Osteocyte (in vitro differentiated cells): ENCODE data around the gene SELENOV. TPM values are rescaled to one million over a fixed set of nuclear protein-coding genes. Genes with fewer than 3 reads are reported as not detected.
A peak's percentile ranks its signal among the peaks of the same experiment; 100 is the strongest.

Experiments used
- DNase-seq: peaks from one replicate; pipeline ENCODE4 v3.0.0; 2021; ENCODE audit warnings: mixed read lengths; ENCODE audit not compliant: unreplicated experiment; ENCODE audit errors: extremely low spot score
- H3K27ac Mint-ChIP-seq: one replicate; pipeline ENCODE4 v1.8.0; 2021; ENCODE audit warnings: mild to moderate bottlenecking, mixed read lengths; ENCODE audit not compliant: unreplicated experiment
- H3K27me3 Mint-ChIP-seq: one replicate; pipeline ENCODE4 v1.8.0; 2021; ENCODE audit warnings: mixed read lengths; ENCODE audit not compliant: unreplicated experiment
- H3K36me3 Mint-ChIP-seq: one replicate; pipeline ENCODE4 v1.8.0; 2021; ENCODE audit warnings: mixed read lengths; ENCODE audit not compliant: unreplicated experiment
- H3K4me1 Mint-ChIP-seq: one replicate; pipeline ENCODE4 v1.8.0; 2021; ENCODE audit warnings: mixed read lengths; ENCODE audit not compliant: unreplicated experiment
- H3K4me3 Mint-ChIP-seq: one replicate; pipeline ENCODE4 v1.8.0; 2021; ENCODE audit warnings: mild to moderate bottlenecking, moderate library complexity, mixed read lengths; ENCODE audit not compliant: unreplicated experiment
- H3K9me3 Mint-ChIP-seq: one replicate; pipeline ENCODE4 v1.8.0; 2021; ENCODE audit warnings: mixed read lengths; ENCODE audit not compliant: unreplicated experiment
- total RNA-seq: library from RNA; stranded (reverse); gene quantifications from 2 replicates; pipeline ENCODE4 v1.2.1, GENCODE V29; 2021
- TF ChIP-seq, protein P1 (sequence below): fragments of 200-600 bp; sonication (generic); IDR thresholded peaks from 2 replicates; pipeline ENCODE4 v1.5.0; 2021; ENCODE audit warnings: antibody characterized with exemption, mild to moderate bottlenecking, moderate library complexity

Gene SELENOV
- total RNA-seq, 1 donor from 2014 or later = not detected

DNA sequence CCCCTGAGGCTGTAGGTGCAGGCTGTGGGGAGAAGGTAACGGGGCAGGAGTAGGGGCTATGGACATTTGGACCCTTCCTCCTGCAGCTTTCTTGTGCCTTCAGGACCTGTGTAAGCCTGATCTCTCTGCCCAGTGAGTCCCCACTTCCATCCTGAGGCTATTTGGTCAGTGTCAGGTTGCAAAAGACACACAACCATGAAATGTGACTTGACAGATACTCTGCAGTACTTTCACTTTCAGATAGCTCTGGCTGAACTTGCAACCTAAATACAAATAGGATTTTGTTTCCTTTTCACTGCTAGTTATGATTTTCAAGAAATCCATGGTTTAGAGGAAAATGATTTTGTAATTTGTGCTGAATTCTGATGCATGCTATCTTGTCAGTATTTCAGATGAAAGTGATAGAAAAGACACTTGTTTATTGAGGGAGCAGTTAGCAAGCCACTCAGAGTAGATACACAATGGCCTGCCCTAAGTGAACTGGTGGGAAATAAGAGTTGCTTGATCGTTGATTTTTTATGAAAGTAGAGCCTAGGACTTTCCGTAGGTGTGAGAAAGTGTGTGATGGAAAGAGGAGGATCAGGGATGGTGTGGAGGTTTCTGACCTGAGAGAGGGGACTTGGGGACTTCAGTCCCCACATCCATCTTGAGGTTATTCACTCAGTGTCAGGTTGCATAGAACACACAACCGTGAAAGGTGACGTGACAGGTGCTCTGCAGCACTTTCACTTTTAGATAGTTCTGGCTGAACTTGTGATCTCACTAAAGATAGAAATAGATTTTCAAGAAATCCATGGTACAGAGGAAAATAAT lies 43.1 kb downstream of the SELENOV start:
- Mint-ChIP-seq H3K4me1 (peaks cover 16% of the 10 kb centered on the region), H3K27me3 (peaks cover 29% of the 10 kb centered on the region)

DNA sequence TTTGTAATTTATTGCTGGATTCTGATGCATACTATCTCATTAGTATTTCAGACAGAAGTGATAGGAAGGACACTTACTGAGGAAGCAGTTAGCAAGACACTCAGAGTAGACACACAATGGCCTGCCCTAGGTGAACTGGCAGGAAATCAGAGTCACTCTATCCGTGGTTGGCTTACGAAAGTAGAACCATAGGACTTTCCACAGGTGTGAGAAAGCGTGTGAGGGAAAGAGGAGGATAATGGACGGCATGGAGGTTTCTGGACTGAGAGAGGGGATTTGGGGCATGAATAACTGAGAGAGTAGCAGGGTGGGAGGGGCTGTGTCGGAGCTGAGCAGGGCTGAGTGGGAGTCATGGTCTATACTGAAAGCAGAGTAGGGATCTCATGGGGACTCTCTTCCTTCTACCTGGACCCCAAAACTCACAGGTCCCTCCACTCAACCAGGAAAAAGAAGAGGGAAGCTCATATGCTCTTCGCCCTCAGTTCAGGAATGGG lies 43.7 kb downstream of the SELENOV start:
- Mint-ChIP-seq H3K9me3 (no peaks in the 10 kb centered on the region), H3K36me3 (no peaks in the 10 kb centered on the region), H3K4me3 (no peak overlapping the region), H3K27ac (no peak overlapping the region), H3K27me3 (peaks cover 23% of the 10 kb centered on the region), H3K4me1 (peaks cover 16% of the 10 kb centered on the region)
- TF ChIP-seq, protein P1, sequence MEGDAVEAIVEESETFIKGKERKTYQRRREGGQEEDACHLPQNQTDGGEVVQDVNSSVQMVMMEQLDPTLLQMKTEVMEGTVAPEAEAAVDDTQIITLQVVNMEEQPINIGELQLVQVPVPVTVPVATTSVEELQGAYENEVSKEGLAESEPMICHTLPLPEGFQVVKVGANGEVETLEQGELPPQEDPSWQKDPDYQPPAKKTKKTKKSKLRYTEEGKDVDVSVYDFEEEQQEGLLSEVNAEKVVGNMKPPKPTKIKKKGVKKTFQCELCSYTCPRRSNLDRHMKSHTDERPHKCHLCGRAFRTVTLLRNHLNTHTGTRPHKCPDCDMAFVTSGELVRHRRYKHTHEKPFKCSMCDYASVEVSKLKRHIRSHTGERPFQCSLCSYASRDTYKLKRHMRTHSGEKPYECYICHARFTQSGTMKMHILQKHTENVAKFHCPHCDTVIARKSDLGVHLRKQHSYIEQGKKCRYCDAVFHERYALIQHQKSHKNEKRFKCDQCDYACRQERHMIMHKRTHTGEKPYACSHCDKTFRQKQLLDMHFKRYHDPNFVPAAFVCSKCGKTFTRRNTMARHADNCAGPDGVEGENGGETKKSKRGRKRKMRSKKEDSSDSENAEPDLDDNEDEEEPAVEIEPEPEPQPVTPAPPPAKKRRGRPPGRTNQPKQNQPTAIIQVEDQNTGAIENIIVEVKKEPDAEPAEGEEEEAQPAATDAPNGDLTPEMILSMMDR = no peak
- DNase-seq = no peak

More for the DNA sequence above, 43.1 kb downstream of the SELENOV start:
- H3K4me3 Mint-ChIP-seq = peak overlapping the region; percentile 11
- H3K27ac Mint-ChIP-seq = peak overlapping the region; percentile 19
- H3K9me3 Mint-ChIP-seq = no peaks in the 10 kb centered on the region
- no peak for DNase-seq
- TF ChIP-seq, protein P1 = no peak
- no peaks in the 10 kb centered on the region for H3K36me3 Mint-ChIP-seq

DNA sequence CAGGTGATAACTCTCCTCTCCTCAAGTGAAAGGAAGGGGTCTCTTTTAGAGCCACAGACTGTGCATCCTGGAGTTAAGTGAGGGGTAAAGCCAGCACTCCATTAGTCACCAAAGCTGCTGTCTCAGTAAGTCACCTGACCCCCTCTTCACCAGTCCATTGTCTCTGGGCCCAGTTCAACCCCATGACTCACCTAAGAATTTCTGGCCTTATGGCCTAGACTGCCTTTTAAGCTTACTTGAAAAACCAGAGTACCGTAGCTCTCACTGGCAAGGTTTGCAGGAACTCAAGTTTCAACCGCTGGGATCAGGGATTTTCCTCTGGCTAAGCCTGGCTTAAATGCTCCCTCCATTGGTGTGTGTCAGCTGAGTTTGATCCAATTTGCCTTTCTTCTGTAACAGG lies 48.5 kb downstream of the SELENOV start:
- DNase-seq = no peak
- Mint-ChIP-seq H3K27ac (no peak overlapping the region), H3K27me3 (peaks cover 26% of the 10 kb centered on the region), H3K4me1 (peaks cover 2% of the 10 kb centered on the region), H3K4me3 (no peak overlapping the region), H3K36me3 (no peaks in the 10 kb centered on the region), H3K9me3 (no peaks in the 10 kb centered on the region)
- TF ChIP-seq, protein P1 = no peak

DNA sequence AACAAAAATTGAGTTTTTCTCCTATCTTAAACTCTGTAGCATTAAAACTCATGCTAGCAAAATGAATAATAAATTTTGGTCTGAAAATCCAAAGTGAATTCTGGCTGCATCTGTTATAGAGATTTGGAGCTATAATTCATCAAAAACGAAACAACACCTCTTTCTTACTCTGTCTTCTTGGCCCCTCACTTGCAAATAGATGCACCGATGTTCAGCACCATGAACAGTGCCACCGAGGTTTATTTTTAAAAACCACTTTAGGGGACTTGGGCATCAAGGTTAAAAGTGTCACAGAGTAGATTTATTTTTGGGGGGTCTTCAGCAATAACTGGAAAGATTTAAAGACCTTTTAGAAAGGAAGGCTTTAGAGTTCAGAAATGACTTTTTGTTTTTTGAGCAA lies 51.1 kb downstream of the SELENOV start:
- TF ChIP-seq, protein P1 = no peak
- Mint-ChIP-seq H3K27ac (no peak overlapping the region), H3K4me1 (no peaks in the 10 kb centered on the region), H3K36me3 (no peaks in the 10 kb centered on the region), H3K27me3 (peaks cover 27% of the 10 kb centered on the region), H3K9me3 (no peaks in the 10 kb centered on the region), H3K4me3 (no peak overlapping the region)
- no peak for DNase-seq

DNA sequence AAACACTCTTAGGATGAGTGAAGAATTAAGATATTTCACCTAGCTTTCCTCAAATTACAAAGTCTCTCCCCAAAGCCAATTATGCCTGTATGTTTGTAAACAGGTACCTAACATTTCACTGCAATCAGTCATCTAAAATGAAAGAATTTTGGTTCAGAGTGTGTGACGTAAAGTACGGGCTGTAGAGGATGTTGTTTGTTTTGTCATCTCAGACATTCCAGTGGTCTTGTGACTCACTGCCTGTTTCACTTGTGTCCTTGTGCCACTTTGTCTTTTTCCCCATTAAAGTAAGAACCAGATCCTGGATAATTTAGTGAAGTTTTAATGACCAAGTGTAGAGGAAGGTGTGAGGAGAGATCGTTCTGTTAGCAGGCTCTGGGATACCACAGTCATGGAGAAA lies 53.7 kb downstream of the SELENOV start:
- H3K27ac Mint-ChIP-seq = no peak overlapping the region
- H3K36me3 Mint-ChIP-seq = no peaks in the 10 kb centered on the region
- H3K9me3 Mint-ChIP-seq = peaks cover 14% of the 10 kb centered on the region
- H3K27me3 Mint-ChIP-seq = peaks cover 19% of the 10 kb centered on the region
- TF ChIP-seq, protein P1 = no peak
- H3K4me3 Mint-ChIP-seq = no peak overlapping the region
- DNase-seq = no peak
- no peaks in the 10 kb centered on the region for H3K4me1 Mint-ChIP-seq
